Ascending aorta (tissue), 2 donors: ENCODE results near the gene MICU1. TPM values are rescaled to one million over a fixed set of nuclear protein-coding genes. Genes with fewer than 3 reads are reported as not detected.

Experiments used
- DNase-seq, 2 donors: peaks; one replicate each; pipeline ENCODE4 v3.0.0-alpha.2; 2019; ENCODE audit warnings: low spot score in 2 of 2
- H3K27ac ChIP-seq, 2 donors: fragments of 200-600 bp; sonication (generic); one replicate each; pipeline ENCODE4 v1.5.1; 2016 to 2017; ENCODE audit warnings: mild to moderate bottlenecking in 1 of 2
- H3K27me3 ChIP-seq: fragments of 200-600 bp; sonication (generic); one replicate; pipeline ENCODE4 v1.5.1; 2017
- H3K36me3 ChIP-seq, 2 donors: fragments of 200-600 bp; sonication (generic); one replicate each; pipeline ENCODE4 v1.5.1; 2016
- H3K4me1 ChIP-seq, 2 donors: fragments of 200-600 bp; sonication (generic); one replicate each; pipeline ENCODE4 v1.5.1; 2016 to 2017; ENCODE audit warnings: mild to moderate bottlenecking in 1 of 2
- H3K4me3 ChIP-seq, 2 donors: fragments of 200-600 bp; sonication (generic); one replicate each; pipeline ENCODE4 v1.5.1; 2016 to 2017; ENCODE audit warnings: mild to moderate bottlenecking in 1 of 2
- H3K9me3 ChIP-seq, 2 donors: fragments of 200-600 bp; sonication (generic); one replicate each; pipeline ENCODE4 v1.5.1; 2016
- intact Hi-C: fragments of 100-400 bp; cut with DNase I; formaldehyde crosslinking; loops from one replicate; pipeline ENCODE4 v1.15.1; 2023
- total RNA-seq: library from RNA; depleted of rRNA; stranded (reverse); fragments of >200 nt; gene quantifications from one replicate; pipeline ENCODE4 v1.1.0, GENCODE V29; 2016
- TF ChIP-seq, protein P1 (sequence below), 3 experiments: fragments of 200-600 bp in 2 of 3; fragments of 450-650 bp in 1 of 3; sonication (generic) in 2 of 3; IDR thresholded peaks; one replicate each; pipeline ENCODE4 v1.5.1; 2016 to 2019; ENCODE audit warnings: antibody characterized with exemption in 3 of 3, mild to moderate bottlenecking in 1 of 3, moderate library complexity in 1 of 3

MICU1 gene
- total RNA-seq, 1 donor from 2014 or later = 18.9 TPM

DNA sequence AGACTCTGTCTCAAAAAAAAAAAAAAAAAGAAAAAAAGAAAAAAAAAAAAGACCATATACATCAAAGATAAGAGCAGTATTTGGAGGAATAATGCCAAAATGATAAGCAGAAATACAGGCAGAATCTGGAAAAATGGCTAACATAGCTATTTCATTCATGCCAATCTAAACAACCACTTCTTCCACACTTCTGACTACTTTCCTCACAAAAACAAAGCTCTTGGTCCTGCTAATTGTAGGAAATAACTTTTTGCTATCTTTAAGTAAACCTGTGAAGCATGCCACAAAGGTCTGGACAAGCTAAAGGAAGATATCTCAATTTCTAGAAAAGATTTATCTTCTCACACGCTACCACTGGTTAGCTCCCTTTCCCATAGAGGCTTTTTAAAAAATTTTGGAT is 30.4 kb downstream of the MICU1 start:
- no peaks in the 10 kb centered on the region for H3K36me3 ChIP-seq
- TF ChIP-seq, protein P1, sequence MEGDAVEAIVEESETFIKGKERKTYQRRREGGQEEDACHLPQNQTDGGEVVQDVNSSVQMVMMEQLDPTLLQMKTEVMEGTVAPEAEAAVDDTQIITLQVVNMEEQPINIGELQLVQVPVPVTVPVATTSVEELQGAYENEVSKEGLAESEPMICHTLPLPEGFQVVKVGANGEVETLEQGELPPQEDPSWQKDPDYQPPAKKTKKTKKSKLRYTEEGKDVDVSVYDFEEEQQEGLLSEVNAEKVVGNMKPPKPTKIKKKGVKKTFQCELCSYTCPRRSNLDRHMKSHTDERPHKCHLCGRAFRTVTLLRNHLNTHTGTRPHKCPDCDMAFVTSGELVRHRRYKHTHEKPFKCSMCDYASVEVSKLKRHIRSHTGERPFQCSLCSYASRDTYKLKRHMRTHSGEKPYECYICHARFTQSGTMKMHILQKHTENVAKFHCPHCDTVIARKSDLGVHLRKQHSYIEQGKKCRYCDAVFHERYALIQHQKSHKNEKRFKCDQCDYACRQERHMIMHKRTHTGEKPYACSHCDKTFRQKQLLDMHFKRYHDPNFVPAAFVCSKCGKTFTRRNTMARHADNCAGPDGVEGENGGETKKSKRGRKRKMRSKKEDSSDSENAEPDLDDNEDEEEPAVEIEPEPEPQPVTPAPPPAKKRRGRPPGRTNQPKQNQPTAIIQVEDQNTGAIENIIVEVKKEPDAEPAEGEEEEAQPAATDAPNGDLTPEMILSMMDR (IDR thresholded peaks at IDR 0.05) = no peak

GRCh38 chr10:72593963-72594362 is 31.9 kb downstream of the MICU1 start:
- intact Hi-C loops = no loop called here
- H3K27ac ChIP-seq = no peak overlapping the region
- H3K36me3 ChIP-seq = no peaks in the 10 kb centered on the region
- no peaks in the 10 kb centered on the region for H3K27me3 ChIP-seq
- TF ChIP-seq, protein P1 (IDR thresholded peaks at IDR 0.05) = no peak
- no peak overlapping the region for H3K4me3 ChIP-seq
- no peaks in the 10 kb centered on the region for H3K4me1 ChIP-seq
- DNase-seq = no peak
- H3K9me3 ChIP-seq = no peaks in the 10 kb centered on the region

More for the DNA sequence above, 30.4 kb downstream of the MICU1 start:
- intact Hi-C loops = no loop called here
- Histone ChIP-seq H3K9me3 (no peaks in the 10 kb centered on the region), H3K27me3 (no peaks in the 10 kb centered on the region), H3K4me3 (no peak overlapping the region), H3K27ac (no peak overlapping the region), H3K4me1 (no peaks in the 10 kb centered on the region)
- no peak for DNase-seq

DNA sequence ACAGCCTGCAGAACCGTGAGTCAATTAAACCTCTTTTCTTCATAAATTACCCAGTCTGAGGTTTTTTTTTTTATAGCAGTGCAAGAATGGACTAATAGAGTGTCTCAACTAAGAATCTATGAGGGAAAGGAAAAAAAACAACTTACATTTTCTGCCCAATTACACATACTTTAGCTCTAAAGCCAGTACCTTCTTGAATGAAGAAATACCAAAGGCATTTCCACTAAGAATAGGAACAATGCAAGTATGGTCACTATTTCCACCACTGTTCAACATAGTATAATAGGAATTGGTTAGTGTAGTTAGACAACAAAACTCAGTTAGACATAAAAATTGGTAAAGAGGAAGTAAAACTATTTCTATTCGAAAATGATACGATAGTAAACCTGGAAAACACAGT is 37.6 kb downstream of the MICU1 start:
- Histone ChIP-seq H3K27ac (no peak overlapping the region), H3K9me3 (no peaks in the 10 kb centered on the region), H3K27me3 (no peaks in the 10 kb centered on the region), H3K36me3 (no peaks in the 10 kb centered on the region), H3K4me3 (no peak overlapping the region), H3K4me1 (no peaks in the 10 kb centered on the region)
- no peak for DNase-seq
- TF ChIP-seq, protein P1 (IDR thresholded peaks at IDR 0.05) = no peak
- intact Hi-C loops = no loop called here

DNA sequence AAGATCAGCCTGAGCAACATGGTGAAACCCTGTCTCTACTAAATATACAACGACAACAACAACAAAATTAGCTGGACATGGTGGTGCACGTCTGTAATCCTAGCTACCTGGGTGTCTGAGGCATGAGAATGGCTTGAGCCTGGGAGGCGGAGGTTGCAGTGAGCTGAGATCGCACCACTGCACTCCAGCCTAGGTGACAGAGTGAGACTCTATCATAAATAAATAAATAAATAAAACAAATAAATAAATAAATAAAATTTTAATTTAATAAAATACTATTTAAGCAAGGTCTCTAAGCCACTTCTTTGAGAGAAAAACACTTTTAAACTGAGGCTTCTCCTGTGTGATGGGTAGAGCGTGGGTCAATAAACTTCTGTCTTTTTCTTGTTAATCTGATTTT is 38.3 kb downstream of the MICU1 start:
- intact Hi-C loops = no loop called here

GRCh38 chr10:72574636-72575035 is 51.2 kb downstream of the MICU1 start:
- intact Hi-C loops = no loop called here
- H3K27ac ChIP-seq = no peak overlapping the region
- no peak for DNase-seq

More for the DNA sequence above, 38.3 kb downstream of the MICU1 start:
- Histone ChIP-seq H3K36me3 (no peaks in the 10 kb centered on the region), H3K4me3 (no peak overlapping the region), H3K9me3 (no peaks in the 10 kb centered on the region), H3K27ac (no peak overlapping the region), H3K4me1 (no peaks in the 10 kb centered on the region), H3K27me3 (no peaks in the 10 kb centered on the region)
- TF ChIP-seq, protein P1 (IDR thresholded peaks at IDR 0.05) = no peak
- DNase-seq = no peak

More at GRCh38 chr10:72574636-72575035, 51.2 kb downstream of the MICU1 start:
- no peaks in the 10 kb centered on the region for H3K27me3 ChIP-seq
- TF ChIP-seq, protein P1 (IDR thresholded peaks at IDR 0.05) = no peak
- no peaks in the 10 kb centered on the region for H3K9me3 ChIP-seq
- no peak overlapping the region for H3K4me3 ChIP-seq
- peaks cover 0 to 3% of the 10 kb centered on the region in 2 donors for H3K4me1 ChIP-seq
- H3K36me3 ChIP-seq = no peaks in the 10 kb centered on the region
